ENCODE data around the gene IRF9. TPM values are rescaled to one million over a fixed set of nuclear protein-coding genes. Genes with fewer than 3 reads are reported as not detected.

Gene IRF9
- total RNA-seq (2012; rRNA removed) = 23.1 and 35.2 TPM in 2 replicates

DNA sequence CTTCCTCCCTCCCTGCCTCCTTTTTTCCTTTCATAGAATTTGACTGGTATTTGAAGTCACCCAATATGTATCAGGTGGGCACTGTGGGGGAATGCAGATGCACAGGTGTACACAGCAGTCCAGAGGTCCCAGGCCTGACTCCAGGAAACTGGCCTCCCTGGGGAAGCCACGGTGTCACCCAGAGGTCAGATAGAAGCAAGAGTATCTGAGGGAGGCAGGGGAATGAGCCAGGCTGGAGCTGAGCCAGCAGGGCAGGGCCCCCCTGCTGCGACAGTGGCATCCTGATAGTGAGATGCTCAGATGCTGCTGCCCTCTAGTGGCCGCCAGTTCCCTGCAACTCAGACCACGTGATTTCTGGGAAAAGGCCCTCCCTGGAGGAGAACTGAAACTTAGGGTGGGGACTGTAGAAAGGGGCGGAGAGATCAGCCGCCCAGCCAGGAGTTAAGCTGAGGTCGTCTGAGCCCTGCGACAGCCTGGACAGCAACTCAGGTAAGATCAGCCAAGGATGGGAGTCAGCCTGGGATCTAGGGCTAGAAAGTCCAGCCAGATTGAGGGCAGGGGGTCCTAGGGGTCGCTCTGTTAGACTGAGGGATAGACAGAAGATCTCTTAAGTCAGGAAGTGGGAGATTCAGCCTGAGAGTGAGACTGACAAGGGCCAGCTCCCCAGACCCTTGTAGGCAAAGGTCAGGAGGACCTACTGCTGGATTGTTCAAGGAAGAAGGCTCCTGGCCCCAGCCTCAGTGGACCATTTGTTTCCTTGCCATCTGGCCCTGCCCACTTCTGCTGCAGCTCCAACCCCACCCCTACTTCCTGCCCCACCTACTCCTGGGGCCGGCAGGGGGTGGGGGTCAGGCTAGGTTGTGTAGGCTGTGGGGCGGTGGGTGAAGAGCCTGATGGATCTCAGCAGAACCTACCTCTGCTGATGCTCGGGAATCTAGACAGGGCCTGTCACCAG, at the start of gene IRF9:
Gene IRF9, plus strand, starts transcription at position 416 of the 955 bp plus-strand sequence. CDS start 880 bp downstream, outside the sequence.
- Histone ChIP-seq H3K4me2 (ENCODE audit: low read length) (peak within 1 kb of the TSS; percentile 93), H3K4me3 (ENCODE audit: low read length) (peak within 1 kb of the TSS; percentile 76), H3K9me3 (replicated peaks; ENCODE audit: low read length) (no peaks in the 10 kb centered on the region), H3K9ac (ENCODE audit: low read depth, low read length) (peak within 1 kb of the TSS; percentile 84), H3K4me1 (ENCODE audit: control insufficient read depth, insufficient read depth, low read length) (peaks cover 17% of the 10 kb centered on the region), H3K36me3 (ENCODE audit: insufficient read depth, low read length) (peaks cover 67% of the 10 kb centered on the region), H3K27me3 (ENCODE audit: control insufficient read depth, insufficient read depth, low read length) (no peaks in the 10 kb centered on the region)

DNA sequence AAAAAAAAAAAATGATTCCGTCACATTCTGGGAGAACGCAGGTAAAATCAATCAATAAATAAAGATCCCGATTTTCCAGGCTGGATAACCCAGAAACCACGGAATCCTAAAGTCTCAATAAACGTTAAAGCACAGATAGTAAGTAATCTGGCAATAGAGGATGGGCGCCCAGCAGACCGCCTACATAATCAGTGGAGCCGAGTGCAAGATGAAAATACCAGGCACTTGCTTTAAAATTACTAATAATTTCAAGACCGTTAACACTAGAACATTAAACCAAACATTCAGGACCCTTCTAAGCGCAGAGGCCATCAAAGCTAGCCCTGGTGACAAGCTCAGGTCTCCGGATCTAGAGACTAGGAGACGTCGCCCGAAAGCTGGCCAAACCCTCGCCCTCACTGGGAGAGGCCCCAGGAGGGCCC, 47.7 kb upstream of the IRF9 start:
- Histone ChIP-seq H3K4me2 (ENCODE audit: low read length) (peak overlapping the region; percentile 93), H3K27me3 (ENCODE audit: control insufficient read depth, insufficient read depth, low read length) (no peaks in the 10 kb centered on the region), H3K36me3 (ENCODE audit: insufficient read depth, low read length) (no peaks in the 10 kb centered on the region), H3K9me3 (replicated peaks; ENCODE audit: low read length) (no peaks in the 10 kb centered on the region), H3K4me3 (ENCODE audit: low read length) (peak overlapping the region; percentile 76), H3K9ac (ENCODE audit: low read depth, low read length) (peak overlapping the region; percentile 91), H3K4me1 (ENCODE audit: control insufficient read depth, insufficient read depth, low read length) (peaks cover 13% of the 10 kb centered on the region)

GRCh38 chr14:24113801-24114531, 47.1 kb upstream of the IRF9 start:
- Histone ChIP-seq H3K4me2 (ENCODE audit: low read length) (peak overlapping the region; percentile 93), H3K9ac (ENCODE audit: low read depth, low read length) (peak overlapping the region; percentile 91), H3K36me3 (ENCODE audit: insufficient read depth, low read length) (peaks cover 5% of the 10 kb centered on the region), H3K4me3 (ENCODE audit: low read length) (peak overlapping the region; percentile 76), H3K9me3 (replicated peaks; ENCODE audit: low read length) (no peaks in the 10 kb centered on the region), H3K27me3 (ENCODE audit: control insufficient read depth, insufficient read depth, low read length) (no peaks in the 10 kb centered on the region), H3K4me1 (ENCODE audit: control insufficient read depth, insufficient read depth, low read length) (peaks cover 11% of the 10 kb centered on the region)

DNA sequence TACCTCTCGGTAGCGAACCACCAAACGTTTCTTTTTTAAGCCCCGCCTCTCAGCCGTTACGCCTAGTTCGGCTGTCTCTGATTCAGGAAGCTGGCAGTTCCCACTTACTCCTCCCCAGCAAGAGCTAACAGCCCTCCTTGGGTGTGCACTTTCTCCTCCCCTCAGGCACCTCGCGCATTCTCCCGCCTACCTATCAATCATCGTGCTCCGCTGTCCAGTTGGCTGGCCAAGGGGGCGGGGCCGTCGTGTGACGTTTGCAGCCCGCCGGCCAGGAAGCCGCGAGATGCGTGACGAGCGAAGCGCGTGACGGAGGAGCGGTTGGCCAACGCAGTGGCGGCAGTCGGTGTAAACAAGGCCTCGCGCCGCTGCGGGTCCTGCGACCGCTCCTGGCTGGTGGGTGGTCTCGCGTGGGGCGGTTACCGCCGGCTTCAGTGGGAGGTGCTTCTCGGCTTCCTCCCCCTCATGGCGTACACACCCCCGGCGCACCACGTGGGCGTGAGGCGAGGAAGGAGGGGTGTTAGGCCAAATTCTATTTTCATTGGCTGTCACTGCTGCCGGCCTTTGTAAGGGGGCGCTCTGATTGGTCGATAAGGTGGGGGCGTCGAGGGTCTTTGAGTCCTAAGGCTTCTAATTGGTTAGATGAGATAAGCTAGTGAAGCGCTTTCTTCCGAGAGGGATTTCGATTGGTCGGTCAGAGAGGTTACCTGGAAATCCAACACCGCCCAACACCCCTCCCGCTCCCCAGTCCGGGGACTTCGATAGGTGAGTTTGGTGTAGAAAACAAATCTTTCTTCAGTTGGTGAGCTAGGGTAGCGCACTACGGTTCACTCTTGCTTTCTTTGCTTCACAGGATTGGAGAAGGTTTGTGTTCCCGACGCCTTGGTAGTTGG, 46.3 kb upstream of the IRF9 start, which contains the start of the genes DCAF11 and NRL:
Gene DCAF11, plus strand, starts transcription at position 246 of the 890 bp plus-strand sequence. CDS start 818 bp downstream, outside the sequence.
Gene NRL, minus strand, starts transcription at position 418 of the 890 bp plus-strand sequence. CDS start 32,101 bp downstream, outside the sequence.
- Histone ChIP-seq H3K9ac (ENCODE audit: low read depth, low read length) (peak within 1 kb of the TSS; percentile 91), H3K9me3 (replicated peaks; ENCODE audit: low read length) (no peaks in the 10 kb centered on the region), H3K4me3 (ENCODE audit: low read length) (peak within 1 kb of the TSS; percentile 76), H3K27me3 (ENCODE audit: control insufficient read depth, insufficient read depth, low read length) (no peaks in the 10 kb centered on the region), H3K36me3 (ENCODE audit: insufficient read depth, low read length) (peaks cover 14% of the 10 kb centered on the region), H3K4me2 (ENCODE audit: low read length) (peak within 1 kb of the TSS; percentile 93), H3K4me1 (ENCODE audit: control insufficient read depth, insufficient read depth, low read length) (peaks cover 11% of the 10 kb centered on the region)

GRCh38 chr14:24115422-24116127, 45.5 kb upstream of the IRF9 start:
- Histone ChIP-seq H3K36me3 (ENCODE audit: insufficient read depth, low read length) (peaks cover 17% of the 10 kb centered on the region), H3K27me3 (ENCODE audit: control insufficient read depth, insufficient read depth, low read length) (no peaks in the 10 kb centered on the region), H3K4me2 (ENCODE audit: low read length) (peak overlapping the region; percentile 90), H3K9me3 (replicated peaks; ENCODE audit: low read length) (no peaks in the 10 kb centered on the region), H3K4me3 (ENCODE audit: low read length) (peak overlapping the region; percentile 76), H3K9ac (ENCODE audit: low read depth, low read length) (peak overlapping the region; percentile 91), H3K4me1 (ENCODE audit: control insufficient read depth, insufficient read depth, low read length) (peaks cover 11% of the 10 kb centered on the region)

GRCh38 chr14:24116128-24116814, 44.8 kb upstream of the IRF9 start:
- peak overlapping the region; percentile 90 for H3K4me2 ChIP-seq (ENCODE audit: low read length)
- no peak overlapping the region for H3K9ac ChIP-seq (ENCODE audit: low read depth, low read length)
- H3K4me3 ChIP-seq (ENCODE audit: low read length) = peak overlapping the region; percentile 76
- H3K27me3 ChIP-seq (ENCODE audit: control insufficient read depth, insufficient read depth, low read length) = no peaks in the 10 kb centered on the region
- H3K9me3 ChIP-seq (replicated peaks; ENCODE audit: low read length) = no peaks in the 10 kb centered on the region
- H3K36me3 ChIP-seq (ENCODE audit: insufficient read depth, low read length) = peaks cover 24% of the 10 kb centered on the region
- peaks cover 11% of the 10 kb centered on the region for H3K4me1 ChIP-seq (ENCODE audit: control insufficient read depth, insufficient read depth, low read length)

GRCh38 chr14:24117179-24117578, 43.9 kb upstream of the IRF9 start:
- Histone ChIP-seq H3K9me3 (replicated peaks; ENCODE audit: low read length) (no peaks in the 10 kb centered on the region), H3K4me2 (ENCODE audit: low read length) (no peak overlapping the region), H3K27me3 (ENCODE audit: control insufficient read depth, insufficient read depth, low read length) (no peaks in the 10 kb centered on the region), H3K4me1 (ENCODE audit: control insufficient read depth, insufficient read depth, low read length) (peaks cover 11% of the 10 kb centered on the region), H3K9ac (ENCODE audit: low read depth, low read length) (no peak overlapping the region), H3K36me3 (ENCODE audit: insufficient read depth, low read length) (peaks cover 31% of the 10 kb centered on the region), H3K4me3 (ENCODE audit: low read length) (no peak overlapping the region)

- peaks cover 6% of the 10 kb centered on the region for H3K4me1 ChIP-seq (ENCODE audit: control insufficient read depth, insufficient read depth, low read length)
- peaks cover 31% of the 10 kb centered on the region for H3K36me3 ChIP-seq (ENCODE audit: insufficient read depth, low read length)
- H3K9me3 ChIP-seq (replicated peaks; ENCODE audit: low read length) = no peaks in the 10 kb centered on the region
- H3K4me2 ChIP-seq (ENCODE audit: low read length) = no peak overlapping the region
- no peak overlapping the region for H3K4me3 ChIP-seq (ENCODE audit: low read length)
- no peak overlapping the region for H3K9ac ChIP-seq (ENCODE audit: low read depth, low read length)
- H3K27me3 ChIP-seq (ENCODE audit: control insufficient read depth, insufficient read depth, low read length) = no peaks in the 10 kb centered on the region
Measured at GRCh38 chr14:24119691-24120090, 41.4 kb upstream of the IRF9 start.

- no peak overlapping the region for H3K4me2 ChIP-seq (ENCODE audit: low read length)
- no peak overlapping the region for H3K4me3 ChIP-seq (ENCODE audit: low read length)
- no peak overlapping the region for H3K9ac ChIP-seq (ENCODE audit: low read depth, low read length)
- H3K36me3 ChIP-seq (ENCODE audit: insufficient read depth, low read length) = peaks cover 31% of the 10 kb centered on the region
- H3K27me3 ChIP-seq (ENCODE audit: control insufficient read depth, insufficient read depth, low read length) = no peaks in the 10 kb centered on the region
- H3K9me3 ChIP-seq (replicated peaks; ENCODE audit: low read length) = no peaks in the 10 kb centered on the region
- H3K4me1 ChIP-seq (ENCODE audit: control insufficient read depth, insufficient read depth, low read length) = no peaks in the 10 kb centered on the region
Measured at GRCh38 chr14:24121210-24121609, 39.9 kb upstream of the IRF9 start.

GRCh38 chr14:24122416-24122815, 38.6 kb upstream of the IRF9 start:
- H3K27me3 ChIP-seq (ENCODE audit: control insufficient read depth, insufficient read depth, low read length) = no peaks in the 10 kb centered on the region
- H3K36me3 ChIP-seq (ENCODE audit: insufficient read depth, low read length) = peaks cover 31% of the 10 kb centered on the region
- H3K9ac ChIP-seq (ENCODE audit: low read depth, low read length) = no peak overlapping the region
- H3K9me3 ChIP-seq (replicated peaks; ENCODE audit: low read length) = no peaks in the 10 kb centered on the region
- no peaks in the 10 kb centered on the region for H3K4me1 ChIP-seq (ENCODE audit: control insufficient read depth, insufficient read depth, low read length)
- H3K4me2 ChIP-seq (ENCODE audit: low read length) = no peak overlapping the region
- H3K4me3 ChIP-seq (ENCODE audit: low read length) = no peak overlapping the region

Data from skeletal muscle satellite cell (primary cell).